CD4-positive, alpha-beta T cell treated with Interleukin-1 beta for 1 hour (primary cell): ENCODE results near the gene ZNF521.
"Not testable (repeated sequence)": the region's sequence is repeated elsewhere in the genome, so short reads cannot be mapped to it uniquely, and the experiment has no call there.

Experiments
- DNase-seq, 2 donors: peaks; one replicate each; pipeline ENCODE4 v3.0.0-alpha.2; 2020 to 2022

ZNF521 gene

GRCh38 chr18:25288340-25288938, 63.5 kb downstream of the ZNF521 start:
- DNase-seq = no peak

- no peak for DNase-seq
Observed at GRCh38 chr18:25287106-25287505, 64.9 kb downstream of the ZNF521 start.

GRCh38 chr18:25284861-25285550, 67.0 kb downstream of the ZNF521 start:
- no peak for DNase-seq

GRCh38 chr18:25284281-25284680, 67.7 kb downstream of the ZNF521 start:
- no peak for DNase-seq

- DNase-seq = no peak
Observed at GRCh38 chr18:25283781-25284180, 68.2 kb downstream of the ZNF521 start.

- no peak for DNase-seq
Observed at GRCh38 chr18:25282896-25283703, 68.9 kb downstream of the ZNF521 start.

- peak in 1 of 2 donors; percentile 1 for DNase-seq
Observed at GRCh38 chr18:25282282-25282681, 69.7 kb downstream of the ZNF521 start.

GRCh38 chr18:25281556-25281955, 70.4 kb downstream of the ZNF521 start:
- no peak for DNase-seq

- DNase-seq = no peak
Observed at GRCh38 chr18:25279961-25280360, 72.0 kb downstream of the ZNF521 start.

GRCh38 chr18:25279556-25279955, 72.4 kb downstream of the ZNF521 start:
- no peak for DNase-seq

GRCh38 chr18:25279133-25279532, 72.8 kb downstream of the ZNF521 start:
- no peak for DNase-seq

- DNase-seq = no peak
Observed at GRCh38 chr18:25278394-25278793, 73.6 kb downstream of the ZNF521 start.

- no peak for DNase-seq
Observed at GRCh38 chr18:25275412-25276001, 76.5 kb downstream of the ZNF521 start.

- no peak for DNase-seq
Observed at GRCh38 chr18:25274926-25275325, 77.0 kb downstream of the ZNF521 start.

- not testable (repeated sequence) for DNase-seq
Observed at GRCh38 chr18:25266931-25267527, 84.9 kb downstream of the ZNF521 start.

GRCh38 chr18:25262920-25263319, 89.0 kb downstream of the ZNF521 start:
- DNase-seq = no peak

- no peak for DNase-seq
Observed at GRCh38 chr18:25261768-25262167, 90.2 kb downstream of the ZNF521 start.

GRCh38 chr18:25256439-25256838, 95.5 kb downstream of the ZNF521 start:
- DNase-seq = no peak

GRCh38 chr18:25253779-25254178, 98.2 kb downstream of the ZNF521 start:
- no peak for DNase-seq

GRCh38 chr18:25253136-25253535, 98.8 kb downstream of the ZNF521 start:
- DNase-seq = no peak

GRCh38 chr18:25251068-25251467, 100.9 kb downstream of the ZNF521 start:
- DNase-seq = no peak

GRCh38 chr18:25250474-25250851, 101.5 kb downstream of the ZNF521 start:
- DNase-seq = no peak

GRCh38 chr18:25248755-25249154, 103.2 kb downstream of the ZNF521 start:
- no peak for DNase-seq
